H54 (cell line): Measurements from ENCODE around the gene DGLUCY.
A peak's percentile ranks its signal among the peaks of the same experiment; 100 is the strongest.
"Not testable (repeated sequence)": the region's sequence is repeated elsewhere in the genome, so short reads cannot be mapped to it uniquely, and the experiment has no call there.

Experiments
- DNase-seq: peaks from one replicate; pipeline ENCODE4 v3.0.0; 2011; ENCODE audit warnings: low spot score, mixed read lengths; ENCODE audit not compliant: insufficient read length
- FAIRE-seq: peaks from 3 replicates; lab custom pipeline; 2011; peaks lifted over from hg19 to GRCh38; lab: Jason Lieb, UNC
- POLR2A ChIP-seq: IDR thresholded peaks from 2 replicates; pipeline ENCODE4 v1.6.1; 2011; ENCODE audit warnings: low read depth, mild to moderate bottlenecking, low read length

The DGLUCY gene

DNA sequence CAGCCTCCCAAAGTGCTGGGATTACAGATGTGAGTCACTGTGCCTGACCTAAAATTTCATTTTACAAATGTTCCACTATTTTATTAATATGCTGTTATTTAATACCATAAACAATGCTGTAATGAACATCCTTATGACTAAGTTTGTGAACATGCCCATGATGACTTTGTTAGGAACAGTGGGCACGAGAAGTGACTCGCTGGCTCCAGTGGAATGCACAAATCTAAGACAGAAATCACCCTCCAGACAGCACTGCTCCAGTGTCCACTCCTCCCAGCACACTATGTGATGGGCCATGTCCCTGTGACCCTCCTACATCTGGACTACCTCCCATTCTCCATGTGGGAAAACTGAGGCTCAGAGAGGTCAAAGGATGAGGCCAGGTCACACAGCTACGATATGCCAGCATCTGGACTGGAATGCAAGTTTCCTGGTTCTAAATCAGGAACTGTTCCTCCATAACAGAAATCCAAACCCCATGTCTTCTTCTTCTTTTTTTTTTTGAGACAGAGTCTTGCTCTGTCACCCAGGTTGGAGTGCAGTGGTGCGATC lies 72.7 kb downstream of the DGLUCY start:
- DNase-seq (no peak), FAIRE-seq (peak; percentile 33)
- TF ChIP-seq POLR2A = no peak

GRCh38 chr14:91187271-91187670 lies 73.4 kb downstream of the DGLUCY start:
- no peak for TF ChIP-seq POLR2A
- FAIRE-seq = no peak
- no peak for DNase-seq

DNA sequence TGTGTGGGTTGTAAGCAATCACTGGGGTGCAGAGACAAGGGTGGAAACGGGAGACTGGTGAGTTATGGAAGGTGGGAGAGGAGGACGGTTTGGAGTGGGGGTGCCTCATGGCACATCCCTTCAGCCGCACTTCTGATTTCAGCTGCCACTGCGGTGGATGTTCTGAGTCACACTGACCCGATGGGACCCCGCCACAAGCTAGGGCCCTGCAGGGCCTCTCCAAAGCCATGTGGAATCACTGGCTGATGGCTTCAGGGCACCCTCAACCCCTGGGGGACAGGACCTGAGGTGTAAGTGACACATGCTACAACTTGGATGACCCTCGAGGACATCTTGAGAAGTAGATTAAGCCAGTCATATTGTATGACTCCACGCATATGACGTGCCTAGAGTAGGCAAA lies 77.0 kb downstream of the DGLUCY start:
- FAIRE-seq = no peak
- DNase-seq = no peak
- TF ChIP-seq POLR2A = no peak

DNA sequence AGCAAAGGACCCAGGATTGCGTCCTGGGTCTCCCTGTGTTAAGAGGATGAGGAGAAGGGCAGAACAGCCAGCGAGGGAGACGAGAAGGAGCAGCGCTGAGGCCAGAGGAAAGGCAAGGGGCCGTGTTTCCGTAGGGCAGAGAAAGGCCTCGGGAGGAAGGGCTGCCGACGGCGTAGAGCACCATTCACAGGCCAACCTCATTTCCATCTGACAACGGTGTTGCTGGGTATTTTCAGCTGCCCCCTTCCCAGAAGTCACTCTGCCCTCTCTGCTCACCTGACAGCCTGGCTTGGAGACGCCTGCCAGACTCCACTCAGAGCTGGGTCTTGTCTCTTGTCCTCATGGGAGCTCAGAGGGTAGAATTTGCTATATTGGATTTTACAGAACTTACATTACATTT lies 79.2 kb downstream of the DGLUCY start:
- DNase-seq (no peak), FAIRE-seq (no peak)
- TF ChIP-seq POLR2A = no peak

- TF ChIP-seq POLR2A = no peak
- FAIRE-seq = no peak
- DNase-seq = no peak
These were observed 82.0 kb downstream of the DGLUCY start for GRCh38 chr14:91195881-91196280.

- DNase-seq (no peak), FAIRE-seq (no peak)
- no peak for TF ChIP-seq POLR2A
These were observed 83.8 kb downstream of the DGLUCY start for GRCh38 chr14:91197631-91198030.

- not testable (repeated sequence) for FAIRE-seq, DNase-seq
These were observed 86.9 kb downstream of the DGLUCY start for GRCh38 chr14:91200802-91201201.

DNA sequence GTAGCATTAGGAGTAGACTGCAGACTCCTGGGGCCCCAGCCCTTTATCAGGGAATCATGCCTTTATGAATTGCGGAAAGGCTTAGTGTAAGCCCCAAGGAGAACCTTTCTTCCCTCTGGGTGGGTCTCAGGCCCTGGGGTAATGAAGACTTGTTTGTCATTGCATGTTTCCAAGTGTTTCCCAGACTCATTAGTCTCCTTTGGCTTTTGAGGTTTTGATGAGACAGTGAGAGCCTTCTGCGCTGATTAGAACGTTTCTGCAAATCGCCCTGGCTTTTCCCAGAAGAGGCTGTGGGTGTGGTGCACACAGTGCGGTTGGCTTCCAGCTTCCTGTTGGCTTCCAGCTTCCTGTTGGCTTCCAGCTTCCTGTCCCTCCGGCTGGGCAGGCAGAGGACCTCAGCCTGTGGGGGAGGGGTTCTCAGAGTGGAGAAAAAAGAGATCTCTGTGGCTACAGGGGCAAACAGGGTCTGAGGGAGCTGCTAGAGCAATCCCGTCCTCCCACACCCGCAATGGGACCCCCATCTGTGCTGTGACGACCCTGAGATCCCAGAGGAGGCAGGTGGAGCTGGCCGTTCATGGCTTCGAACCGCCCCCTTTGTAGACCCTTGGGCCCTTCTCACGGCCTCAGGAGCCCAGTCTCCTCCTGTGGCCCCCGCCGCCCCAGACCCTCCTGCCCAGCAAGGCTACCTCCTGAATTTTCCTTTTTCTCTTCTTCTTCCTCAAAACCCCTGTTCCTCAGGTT lies 88.5 kb downstream of the DGLUCY start:
- FAIRE-seq = no peak

GRCh38 chr14:91204657-91205056 lies 90.8 kb downstream of the DGLUCY start:
- DNase-seq = no peak
- no peak for FAIRE-seq
- TF ChIP-seq POLR2A = no peak

More for the DNA sequence above, 88.5 kb downstream of the DGLUCY start:
- no peak for TF ChIP-seq POLR2A
- no peak for DNase-seq

- FAIRE-seq (no peak), DNase-seq (no peak)
- no peak for TF ChIP-seq POLR2A
These were observed 91.6 kb downstream of the DGLUCY start for GRCh38 chr14:91205459-91205858.

- FAIRE-seq (no peak), DNase-seq (no peak)
- no peak for TF ChIP-seq POLR2A
These were observed 93.1 kb downstream of the DGLUCY start for GRCh38 chr14:91207008-91207407.

GRCh38 chr14:91211017-91211416 lies 97.1 kb downstream of the DGLUCY start:
- no peak for TF ChIP-seq POLR2A
- DNase-seq (no peak), FAIRE-seq (no peak)

DNA sequence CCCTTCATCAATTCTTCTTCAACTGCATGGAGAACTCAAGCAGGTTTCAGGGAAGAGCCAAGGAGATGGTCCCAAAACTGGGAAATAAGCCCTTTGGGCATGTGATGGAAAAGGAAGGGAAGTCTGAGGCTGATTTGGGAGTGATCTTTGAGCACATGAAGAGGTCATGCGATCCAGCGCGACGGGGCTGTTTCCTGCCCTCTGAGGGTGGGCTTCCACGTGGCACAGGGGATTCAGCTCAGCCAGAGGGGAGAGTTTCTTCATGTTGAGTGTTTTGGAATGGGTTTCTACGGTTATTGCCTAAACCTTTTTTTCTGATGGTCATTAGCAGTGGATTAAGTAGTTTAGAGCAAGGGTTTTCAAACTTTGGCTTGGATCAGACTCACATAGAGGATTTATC lies 100.4 kb downstream of the DGLUCY start:
- no peak for FAIRE-seq
- no peak for DNase-seq
- no peak for TF ChIP-seq POLR2A

- no peak for FAIRE-seq
- TF ChIP-seq POLR2A = no peak
- no peak for DNase-seq
These were observed 101.5 kb downstream of the DGLUCY start for GRCh38 chr14:91215381-91215780.

DNA sequence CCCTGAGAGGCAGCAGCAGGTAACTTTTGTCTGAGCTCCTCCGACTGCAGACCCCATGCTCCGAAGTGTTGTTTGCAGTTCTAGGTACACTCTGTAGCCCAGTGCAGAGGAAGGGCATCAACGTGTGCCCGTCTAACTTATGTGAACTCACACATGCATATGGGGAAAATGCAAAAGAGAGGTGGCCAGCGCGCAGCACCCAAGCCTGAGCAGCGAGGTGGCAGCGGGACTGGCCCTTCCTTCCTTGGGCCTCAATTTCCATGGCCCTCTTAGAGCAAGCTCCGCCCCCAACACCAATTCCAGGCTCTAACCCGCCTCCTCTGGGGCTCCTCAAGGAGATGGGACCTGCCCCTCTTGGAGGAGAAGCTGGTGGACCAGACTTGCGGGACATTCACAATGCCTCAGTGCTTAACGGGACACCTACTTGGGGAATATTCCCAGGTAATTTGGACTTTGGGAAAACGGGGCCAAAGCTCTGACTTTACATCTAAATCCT lies 102.9 kb downstream of the DGLUCY start:
- FAIRE-seq (no peak), DNase-seq (no peak)
- TF ChIP-seq POLR2A = no peak
